Anterior cingulate cortex (tissue), 58 donors: Measurements from ENCODE around the gene MAML2.

Experiments
- DNase-seq, 58 donors: peaks; one replicate each; lab custom pipeline; 2025; lab: John Stamatoyannopoulos, UW

Gene MAML2

GRCh38 chr11:96091476-96091875, 251.5 kb downstream of the MAML2 start:
- DNase-seq, result no peak

DNA sequence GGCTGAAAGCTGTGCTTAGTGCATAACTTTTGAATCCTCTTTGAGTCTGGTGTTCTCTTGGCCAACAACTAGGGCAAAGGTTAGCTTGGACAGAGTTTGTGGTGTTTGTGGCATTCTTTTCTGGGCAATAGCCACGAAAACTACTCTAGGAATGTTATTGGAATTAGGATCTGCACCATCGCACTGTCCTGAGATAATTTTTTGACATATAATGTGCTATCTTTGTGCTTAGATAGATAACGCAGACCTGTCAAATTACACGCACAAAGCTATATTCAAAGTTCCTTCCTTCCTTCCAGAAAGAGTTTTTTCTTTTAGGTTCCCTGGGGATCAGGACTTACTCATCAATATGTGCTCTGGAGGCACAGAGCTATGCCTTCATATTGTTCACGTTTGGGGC, 252.3 kb downstream of the MAML2 start:
- DNase-seq, result no peak

GRCh38 chr11:96088914-96089313, 254.1 kb downstream of the MAML2 start:
- DNase-seq, result no peak

GRCh38 chr11:96086111-96086510, 256.9 kb downstream of the MAML2 start:
- DNase-seq, result no peak

- DNase-seq, result no peak
Observed at GRCh38 chr11:96085319-96085930, 257.6 kb downstream of the MAML2 start.

GRCh38 chr11:96084610-96085318, 258.2 kb downstream of the MAML2 start:
- DNase-seq, result no peak

DNA sequence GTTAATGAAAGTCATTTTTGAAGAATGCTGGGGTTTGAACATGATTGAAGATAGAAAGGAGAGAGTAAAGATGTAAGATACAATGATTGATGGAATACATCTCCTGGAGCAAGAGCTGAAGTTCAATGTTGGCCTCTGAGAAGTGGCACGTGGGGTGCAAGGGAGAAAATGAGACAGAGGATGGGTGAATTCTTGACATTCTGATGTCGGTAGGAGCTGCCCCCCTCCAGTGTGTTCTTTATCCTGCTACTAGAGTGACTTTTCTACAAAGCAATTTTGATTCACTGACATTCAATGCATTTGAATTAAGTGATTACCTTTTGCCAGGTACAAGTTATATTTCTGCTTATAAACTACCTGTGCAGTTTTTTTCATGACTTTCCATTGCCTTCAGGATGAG, 260.1 kb downstream of the MAML2 start:
- DNase-seq, result no peak

GRCh38 chr11:96082002-96082899, 260.7 kb downstream of the MAML2 start:
- DNase-seq, result no peak

DNA sequence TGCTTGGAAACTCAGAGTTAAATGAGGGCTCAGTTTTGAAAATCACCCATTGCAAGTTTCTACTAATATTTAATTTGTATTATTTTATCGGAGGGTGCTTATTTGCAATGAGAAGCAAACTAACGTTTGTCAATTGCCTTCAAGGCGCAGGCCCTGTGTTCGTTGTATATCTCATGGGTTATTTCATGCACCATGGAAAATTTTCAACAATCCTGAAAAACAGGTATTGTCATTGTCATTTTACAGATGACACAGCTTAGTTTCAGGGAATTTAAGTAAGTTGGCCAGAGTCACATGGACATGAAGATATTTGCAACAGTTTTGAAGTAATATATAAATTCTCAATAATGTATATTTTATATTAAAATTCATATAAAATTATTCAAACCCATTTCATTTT, 261.4 kb downstream of the MAML2 start:
- DNase-seq, result no peak

DNA sequence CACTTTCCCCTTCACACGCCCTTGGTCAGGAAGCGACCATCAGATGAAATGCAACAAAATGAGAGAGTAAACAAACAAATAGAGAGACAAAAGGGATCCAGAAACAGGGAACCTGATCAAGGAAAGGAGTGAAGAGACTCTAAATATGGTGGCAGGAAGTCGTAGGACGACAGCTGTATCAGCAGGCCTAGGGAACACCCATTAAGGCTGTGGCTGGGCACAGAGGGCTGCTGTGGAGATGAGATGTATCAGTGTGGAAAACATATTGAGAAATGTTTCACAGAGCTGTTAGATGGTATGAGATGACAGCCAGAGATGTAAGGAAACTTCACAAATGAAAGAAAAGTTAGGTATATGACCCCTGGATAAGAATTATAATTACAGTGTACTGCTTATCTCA, 263.3 kb downstream of the MAML2 start:
- DNase-seq, result no peak

DNA sequence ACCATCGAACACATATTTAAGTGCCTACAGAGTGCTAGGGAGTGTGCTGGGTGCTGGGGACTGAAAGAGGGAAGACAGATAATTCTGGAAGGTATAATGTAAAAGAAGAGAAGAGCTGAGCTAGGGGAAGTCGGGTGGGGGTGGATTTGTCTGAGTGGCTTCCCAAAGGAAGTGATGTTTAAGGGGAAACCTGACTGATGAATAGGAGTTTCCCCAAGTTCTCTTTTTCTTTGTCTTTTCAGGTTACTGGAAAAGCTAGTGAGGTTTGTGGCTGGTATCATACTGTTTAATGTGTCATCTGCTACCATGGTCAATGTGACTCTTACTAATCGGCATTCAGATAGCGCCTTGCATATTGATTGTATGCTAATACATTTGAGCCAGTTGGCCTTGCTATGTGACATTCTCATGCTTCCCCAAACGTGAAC, 267.4 kb downstream of the MAML2 start:
- DNase-seq, result no peak

DNA sequence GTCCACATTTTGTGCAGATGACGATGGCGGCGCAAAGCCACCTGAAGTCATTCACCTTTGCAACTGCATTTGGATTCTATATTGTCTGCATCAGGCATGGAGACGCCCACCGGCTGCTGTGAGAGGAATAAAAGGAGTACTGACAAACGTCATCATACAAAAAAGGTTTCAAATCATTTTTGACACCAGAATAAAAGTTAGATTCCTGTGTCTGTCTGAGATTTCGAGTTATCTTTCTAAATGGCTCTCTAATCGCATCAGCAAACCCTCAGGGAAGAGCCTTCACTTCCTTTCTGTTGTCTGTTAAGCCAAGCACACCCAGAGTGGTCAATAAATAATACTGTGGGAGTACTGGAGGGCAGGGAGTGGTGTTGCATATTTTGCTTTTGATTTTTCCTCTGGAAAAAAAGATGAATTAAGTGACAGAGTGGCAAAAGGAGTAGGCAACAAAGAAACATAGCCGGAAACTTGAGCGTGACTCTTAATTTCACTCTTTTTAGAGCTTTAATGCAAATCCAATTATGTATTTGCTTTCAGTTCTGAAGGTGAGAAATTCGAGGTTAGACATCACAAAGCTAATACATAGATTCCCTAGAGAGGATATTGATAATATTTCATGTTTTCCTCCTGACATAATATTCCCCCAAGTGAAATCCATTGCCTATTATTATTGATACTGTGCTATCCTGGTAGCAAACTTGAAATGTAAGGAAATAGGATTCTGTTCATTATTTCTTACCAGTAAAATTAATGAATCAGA, 268.3 kb downstream of the MAML2 start:
- DNase-seq, result no peak

- no peak for DNase-seq
Observed at GRCh38 chr11:96073536-96073935, 269.5 kb downstream of the MAML2 start.

- no peak for DNase-seq
Observed at GRCh38 chr11:96072592-96072991, 270.4 kb downstream of the MAML2 start.

- no peak for DNase-seq
Observed at GRCh38 chr11:96070453-96070852, 272.5 kb downstream of the MAML2 start.

DNA sequence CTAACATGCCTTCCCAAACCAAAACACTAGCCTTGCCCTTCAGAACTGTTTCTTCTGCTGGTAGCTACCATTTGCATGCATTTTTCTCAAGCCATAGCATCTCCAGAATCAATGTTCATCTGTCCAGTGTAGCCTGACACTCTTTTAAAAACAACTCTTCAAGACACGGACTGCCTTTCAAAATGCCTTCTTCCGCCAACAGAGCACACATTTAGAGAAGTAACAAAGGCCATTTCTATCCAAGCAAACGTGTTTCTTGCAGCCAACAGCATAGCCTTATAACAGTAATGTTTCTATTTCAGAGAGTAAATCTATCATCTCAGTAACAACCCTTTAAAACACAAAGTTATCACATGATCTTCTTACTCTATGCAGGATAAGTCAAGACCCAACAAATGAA, 275.8 kb downstream of the MAML2 start:
- no peak for DNase-seq

DNA sequence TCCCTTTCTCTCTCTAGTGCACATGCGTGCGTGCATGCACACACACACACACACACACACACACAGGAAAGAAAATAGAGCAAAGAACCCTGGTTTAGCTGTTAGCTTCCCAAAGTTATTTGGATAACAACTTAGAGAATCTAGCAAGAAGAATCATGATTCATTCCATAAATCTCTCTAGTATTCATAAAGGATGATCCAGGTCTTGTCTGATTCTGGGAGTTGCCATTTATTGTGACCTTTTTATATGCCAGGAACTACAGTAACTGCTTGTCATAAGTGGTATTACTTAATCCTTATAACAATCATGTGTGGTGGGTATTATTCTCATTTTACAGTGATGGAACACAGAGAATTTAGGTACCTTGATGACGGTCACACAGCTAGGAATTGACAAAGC, 277.6 kb downstream of the MAML2 start:
- DNase-seq, result no peak

DNA sequence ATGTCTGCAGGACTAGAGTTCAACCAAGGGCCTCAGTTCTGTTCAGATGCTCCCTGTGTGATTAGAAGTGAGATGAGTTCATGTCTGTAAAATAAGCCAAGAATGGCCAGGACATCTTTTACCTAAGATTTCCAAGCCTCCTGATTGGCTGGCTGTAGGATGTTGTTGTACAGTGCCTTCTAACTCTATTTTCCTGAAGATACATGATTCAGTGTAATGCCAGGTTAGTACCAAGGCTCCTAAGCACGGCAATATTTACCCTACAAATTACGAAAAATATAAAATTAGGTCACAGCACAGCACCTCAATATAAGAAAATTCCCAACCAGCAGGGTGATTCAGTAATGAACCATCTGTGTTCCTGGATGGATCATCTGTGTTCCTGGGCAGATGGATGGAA, 279.1 kb downstream of the MAML2 start:
- DNase-seq, result no peak

GRCh38 chr11:96063053-96063452, 279.9 kb downstream of the MAML2 start:
- no peak for DNase-seq

GRCh38 chr11:96062134-96062533, 280.9 kb downstream of the MAML2 start:
- no peak for DNase-seq

GRCh38 chr11:96061730-96062129, 281.3 kb downstream of the MAML2 start:
- DNase-seq, result no peak
